PFSK-1 (cell line): ENCODE data around the gene FGF14.

Experiments
- REST ChIP-seq, 2 experiments: IDR thresholded peaks; 2 replicates each; pipeline versions ENCODE4 v1.6.1 to v1.8.0; 2011 to 2012; ENCODE audit warnings: low read depth in 2 of 2, low read length in 2 of 2, control low read depth in 1 of 2, inconsistent platforms in 1 of 2, mild to moderate bottlenecking in 1 of 2, moderate library complexity in 1 of 2; ENCODE audit not compliant: insufficient read depth in 1 of 2
- TAF1 ChIP-seq: IDR thresholded peaks from 2 replicates; pipeline ENCODE4 v1.6.1; 2012; ENCODE audit warnings: low read length, control low read depth, borderline replicate concordance; ENCODE audit not compliant: insufficient read depth

GRCh38 chr13:101661839-101662238 lies 740.0 kb downstream of the FGF14 start:
- TF ChIP-seq REST (IDR thresholded peaks at IDR 0.05; ENCODE audit: insufficient read depth in 1 of 2, low read depth in 2 of 2, low read length in 2 of 2) = no peak
- no peak for TF ChIP-seq TAF1
